Measurements from ENCODE around the gene ASCL3.
"Not testable (repeated sequence)": the region's sequence is repeated elsewhere in the genome, so short reads cannot be mapped to it uniquely, and the experiment has no call there.

Gene ASCL3

GRCh38 chr11:8942518-8943066, at the start of gene ASCL3:
ASCL3 (minus strand) TSS chr11:8943016; CDS start chr11:8938161, 4,855 bp downstream.
- Histone ChIP-seq H3K27ac (ENCODE audit: low read depth, low read length) (no peak within 1 kb of the TSS), H3K4me3 (ENCODE audit: low read length) (no peak within 1 kb of the TSS), H3K9ac (ENCODE audit: low read length) (no peak within 1 kb of the TSS), H3K36me3 (ENCODE audit: control insufficient read depth, insufficient read depth, low read length) (no peaks in the 10 kb centered on the region), H3K27me3 (ENCODE audit: control insufficient read depth, insufficient read depth, low read length) (no peaks in the 10 kb centered on the region), H3K4me1 (ENCODE audit: control insufficient read depth, insufficient read depth, low read length) (no peaks in the 10 kb centered on the region)

DNA sequence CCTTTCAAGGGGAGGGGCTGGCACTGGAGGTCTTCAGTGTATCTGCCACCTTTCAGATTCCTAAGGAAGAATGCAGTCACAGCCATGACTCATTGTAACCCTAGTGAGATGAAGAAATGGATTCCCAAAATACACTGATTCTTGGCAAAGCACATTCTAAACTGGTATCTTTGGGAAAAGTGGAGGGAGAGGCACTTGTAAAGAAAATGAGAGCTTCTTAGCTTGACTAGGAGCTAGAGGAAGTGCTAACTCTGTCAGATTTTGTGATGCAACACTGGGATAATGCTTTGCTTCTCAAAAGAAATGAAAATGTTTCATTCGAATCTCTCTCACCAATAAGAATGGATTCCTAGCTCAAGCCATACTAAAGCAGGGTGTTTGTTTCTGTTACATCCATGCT, 46.6 kb upstream of the ASCL3 start:
- Histone ChIP-seq H3K27me3 (ENCODE audit: control insufficient read depth, insufficient read depth, low read length) (no peaks in the 10 kb centered on the region), H3K9ac (ENCODE audit: low read length) (no peak overlapping the region), H3K36me3 (ENCODE audit: control insufficient read depth, insufficient read depth, low read length) (no peaks in the 10 kb centered on the region), H3K4me1 (ENCODE audit: control insufficient read depth, insufficient read depth, low read length) (no peaks in the 10 kb centered on the region), H3K4me3 (ENCODE audit: low read length) (no peak overlapping the region), H3K27ac (ENCODE audit: low read depth, low read length) (no peak overlapping the region)

DNA sequence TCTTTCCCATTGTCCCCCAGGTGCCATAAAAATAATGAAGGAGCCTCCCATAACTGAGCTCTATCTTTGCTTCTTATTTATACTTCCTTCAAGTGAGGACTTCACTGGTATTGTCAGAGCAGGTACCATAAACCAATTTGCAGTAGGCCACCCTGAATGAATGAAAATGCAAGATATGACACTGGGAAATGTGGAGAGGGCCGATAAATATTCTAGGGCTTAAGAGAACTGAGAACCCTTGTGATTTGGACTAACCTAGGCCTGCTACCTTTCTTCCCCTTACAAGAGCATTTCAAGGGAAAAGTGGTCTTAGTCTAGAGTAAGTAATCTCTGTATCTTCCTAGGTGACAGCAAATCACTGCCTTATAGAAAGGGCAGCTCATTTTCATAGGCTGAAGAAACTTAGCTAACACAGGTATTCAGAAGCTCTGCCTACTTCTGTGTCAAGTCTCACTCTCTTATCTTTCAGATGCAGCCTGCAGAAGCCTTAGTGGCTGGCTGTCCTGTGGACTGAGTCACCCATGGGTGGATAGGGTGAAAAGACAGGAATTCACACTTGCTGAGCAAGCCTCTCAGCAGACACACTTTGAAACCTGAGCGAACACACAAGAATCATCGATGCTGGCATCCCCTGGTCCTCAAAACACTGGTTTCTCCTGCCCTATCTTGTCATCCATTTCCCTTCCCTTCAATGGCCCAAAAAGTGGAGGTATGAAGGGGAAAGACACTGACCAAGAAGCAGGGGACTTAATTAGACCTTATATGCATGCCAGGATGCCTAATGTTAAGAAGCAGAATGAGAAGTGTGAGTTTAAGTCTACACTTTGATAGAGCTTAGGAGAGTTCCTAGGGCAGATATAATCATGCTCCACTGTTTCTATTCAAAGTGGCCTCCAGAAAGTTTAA, 45.8 kb upstream of the ASCL3 start:
- H3K9ac ChIP-seq (ENCODE audit: low read length), result no peak overlapping the region
- no peaks in the 10 kb centered on the region for H3K36me3 ChIP-seq (ENCODE audit: control insufficient read depth, insufficient read depth, low read length)
- no peaks in the 10 kb centered on the region for H3K4me1 ChIP-seq (ENCODE audit: control insufficient read depth, insufficient read depth, low read length)
- H3K4me3 ChIP-seq (ENCODE audit: low read length), result no peak overlapping the region
- no peak overlapping the region for H3K27ac ChIP-seq (ENCODE audit: low read depth, low read length)
- no peaks in the 10 kb centered on the region for H3K27me3 ChIP-seq (ENCODE audit: control insufficient read depth, insufficient read depth, low read length)

GRCh38 chr11:8987446-8987845, 44.6 kb upstream of the ASCL3 start:
- no peak overlapping the region for H3K4me3 ChIP-seq (ENCODE audit: low read length)
- H3K27ac ChIP-seq (ENCODE audit: low read depth, low read length), result no peak overlapping the region
- no peak overlapping the region for H3K9ac ChIP-seq (ENCODE audit: low read length)
- no peaks in the 10 kb centered on the region for H3K4me1 ChIP-seq (ENCODE audit: control insufficient read depth, insufficient read depth, low read length)
- H3K36me3 ChIP-seq (ENCODE audit: control insufficient read depth, insufficient read depth, low read length), result no peaks in the 10 kb centered on the region
- no peaks in the 10 kb centered on the region for H3K27me3 ChIP-seq (ENCODE audit: control insufficient read depth, insufficient read depth, low read length)

DNA sequence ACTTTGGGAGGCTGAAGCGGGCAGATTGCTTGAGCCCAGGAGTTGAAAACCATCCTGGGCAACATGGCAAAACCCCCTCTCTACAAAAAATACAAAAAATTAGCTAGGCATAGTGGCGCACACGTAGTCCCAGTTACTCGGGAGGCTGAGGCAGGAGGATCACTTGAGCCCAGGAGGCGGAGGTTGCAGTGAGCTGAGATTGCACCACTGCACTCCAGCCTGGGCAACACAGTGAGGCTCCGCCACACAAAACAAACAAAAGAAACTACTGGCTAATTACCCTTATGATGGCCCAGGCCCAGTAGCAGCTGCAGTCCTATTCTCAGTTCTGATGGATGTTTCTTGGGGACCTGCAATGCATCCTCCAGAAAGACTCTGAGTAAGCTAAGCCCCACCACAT, 44.0 kb upstream of the ASCL3 start:
- H3K4me1 ChIP-seq (ENCODE audit: control insufficient read depth, insufficient read depth, low read length); H3K4me3 ChIP-seq (ENCODE audit: low read length); H3K9ac ChIP-seq (ENCODE audit: low read length): not testable (repeated sequence)

GRCh38 chr11:8985462-8985861, 42.6 kb upstream of the ASCL3 start:
- H3K27ac ChIP-seq (ENCODE audit: low read depth, low read length), result no peak overlapping the region
- H3K4me1 ChIP-seq (ENCODE audit: control insufficient read depth, insufficient read depth, low read length), result no peaks in the 10 kb centered on the region
- H3K36me3 ChIP-seq (ENCODE audit: control insufficient read depth, insufficient read depth, low read length), result no peaks in the 10 kb centered on the region
- no peak overlapping the region for H3K9ac ChIP-seq (ENCODE audit: low read length)
- no peaks in the 10 kb centered on the region for H3K27me3 ChIP-seq (ENCODE audit: control insufficient read depth, insufficient read depth, low read length)
- no peak overlapping the region for H3K4me3 ChIP-seq (ENCODE audit: low read length)

More for the DNA sequence above, 44.0 kb upstream of the ASCL3 start:
- H3K36me3 ChIP-seq (ENCODE audit: control insufficient read depth, insufficient read depth, low read length); H3K27me3 ChIP-seq (ENCODE audit: control insufficient read depth, insufficient read depth, low read length); H3K27ac ChIP-seq (ENCODE audit: low read depth, low read length): not testable (repeated sequence)

GRCh38 chr11:8983552-8983951, 40.7 kb upstream of the ASCL3 start:
- no peak overlapping the region for H3K4me3 ChIP-seq (ENCODE audit: low read length)
- no peak overlapping the region for H3K27ac ChIP-seq (ENCODE audit: low read depth, low read length)
- no peak overlapping the region for H3K9ac ChIP-seq (ENCODE audit: low read length)
- H3K4me1 ChIP-seq (ENCODE audit: control insufficient read depth, insufficient read depth, low read length), result no peaks in the 10 kb centered on the region
- no peaks in the 10 kb centered on the region for H3K27me3 ChIP-seq (ENCODE audit: control insufficient read depth, insufficient read depth, low read length)
- H3K36me3 ChIP-seq (ENCODE audit: control insufficient read depth, insufficient read depth, low read length), result no peaks in the 10 kb centered on the region

DNA sequence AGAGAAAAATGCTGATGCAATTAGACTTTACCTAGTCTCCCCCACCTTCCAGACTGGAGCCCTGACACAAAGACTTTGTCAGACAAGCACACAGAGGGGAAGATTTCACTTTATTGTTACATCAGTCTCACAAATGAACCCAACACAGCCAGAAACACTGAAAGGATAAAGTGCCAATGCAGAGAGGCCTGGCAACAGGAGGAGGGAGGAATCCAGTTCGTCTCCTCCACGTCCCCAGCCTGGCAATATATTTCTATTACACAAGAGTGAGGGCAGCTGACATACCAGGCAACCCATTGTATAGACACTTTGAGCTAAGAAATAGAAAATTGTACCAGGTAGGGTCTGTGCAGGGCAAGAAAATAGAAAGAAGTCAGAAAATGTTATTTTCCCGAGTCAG, 37.7 kb upstream of the ASCL3 start:
- no peak overlapping the region for H3K9ac ChIP-seq (ENCODE audit: low read length)
- H3K4me3 ChIP-seq (ENCODE audit: low read length), result no peak overlapping the region
- H3K4me1 ChIP-seq (ENCODE audit: control insufficient read depth, insufficient read depth, low read length), result no peaks in the 10 kb centered on the region
- H3K36me3 ChIP-seq (ENCODE audit: control insufficient read depth, insufficient read depth, low read length), result no peaks in the 10 kb centered on the region
- H3K27ac ChIP-seq (ENCODE audit: low read depth, low read length), result no peak overlapping the region
- H3K27me3 ChIP-seq (ENCODE audit: control insufficient read depth, insufficient read depth, low read length), result no peaks in the 10 kb centered on the region

GRCh38 chr11:8979365-8979764, 36.5 kb upstream of the ASCL3 start:
- not testable (repeated sequence) for H3K27me3 ChIP-seq (ENCODE audit: control insufficient read depth, insufficient read depth, low read length); H3K27ac ChIP-seq (ENCODE audit: low read depth, low read length); H3K4me3 ChIP-seq (ENCODE audit: low read length); H3K36me3 ChIP-seq (ENCODE audit: control insufficient read depth, insufficient read depth, low read length); H3K4me1 ChIP-seq (ENCODE audit: control insufficient read depth, insufficient read depth, low read length); H3K9ac ChIP-seq (ENCODE audit: low read length)

DNA sequence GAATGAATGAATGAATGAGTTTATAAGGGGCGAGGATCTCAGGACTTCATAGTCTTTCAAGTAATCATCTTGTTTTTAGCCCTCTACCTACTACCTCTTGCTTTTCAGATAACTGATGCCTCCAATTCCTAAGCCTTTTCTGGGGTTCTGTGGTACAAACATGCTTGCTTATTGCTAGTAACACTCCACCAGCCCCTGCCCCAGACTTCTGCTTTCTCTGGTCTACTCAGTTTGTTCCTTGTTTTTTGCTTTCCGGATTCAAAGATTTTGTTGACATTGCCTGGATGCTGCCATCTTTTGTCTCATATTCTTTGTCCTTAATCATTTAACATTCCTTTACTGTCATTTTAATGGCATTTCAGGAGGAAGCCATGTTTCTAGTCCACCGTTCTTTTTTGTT, 30.3 kb upstream of the ASCL3 start:
- no peaks in the 10 kb centered on the region for H3K4me1 ChIP-seq (ENCODE audit: control insufficient read depth, insufficient read depth, low read length)
- H3K36me3 ChIP-seq (ENCODE audit: control insufficient read depth, insufficient read depth, low read length), result no peaks in the 10 kb centered on the region
- no peak overlapping the region for H3K4me3 ChIP-seq (ENCODE audit: low read length)
- H3K27me3 ChIP-seq (ENCODE audit: control insufficient read depth, insufficient read depth, low read length), result no peaks in the 10 kb centered on the region
- no peak overlapping the region for H3K9ac ChIP-seq (ENCODE audit: low read length)
- H3K27ac ChIP-seq (ENCODE audit: low read depth, low read length), result no peak overlapping the region

GRCh38 chr11:8971924-8972316, 29.1 kb upstream of the ASCL3 start:
- no peak overlapping the region for H3K9ac ChIP-seq (ENCODE audit: low read length)
- H3K4me1 ChIP-seq (ENCODE audit: control insufficient read depth, insufficient read depth, low read length), result no peaks in the 10 kb centered on the region
- no peak overlapping the region for H3K27ac ChIP-seq (ENCODE audit: low read depth, low read length)
- no peaks in the 10 kb centered on the region for H3K36me3 ChIP-seq (ENCODE audit: control insufficient read depth, insufficient read depth, low read length)
- H3K4me3 ChIP-seq (ENCODE audit: low read length), result no peak overlapping the region
- H3K27me3 ChIP-seq (ENCODE audit: control insufficient read depth, insufficient read depth, low read length), result no peaks in the 10 kb centered on the region

DNA sequence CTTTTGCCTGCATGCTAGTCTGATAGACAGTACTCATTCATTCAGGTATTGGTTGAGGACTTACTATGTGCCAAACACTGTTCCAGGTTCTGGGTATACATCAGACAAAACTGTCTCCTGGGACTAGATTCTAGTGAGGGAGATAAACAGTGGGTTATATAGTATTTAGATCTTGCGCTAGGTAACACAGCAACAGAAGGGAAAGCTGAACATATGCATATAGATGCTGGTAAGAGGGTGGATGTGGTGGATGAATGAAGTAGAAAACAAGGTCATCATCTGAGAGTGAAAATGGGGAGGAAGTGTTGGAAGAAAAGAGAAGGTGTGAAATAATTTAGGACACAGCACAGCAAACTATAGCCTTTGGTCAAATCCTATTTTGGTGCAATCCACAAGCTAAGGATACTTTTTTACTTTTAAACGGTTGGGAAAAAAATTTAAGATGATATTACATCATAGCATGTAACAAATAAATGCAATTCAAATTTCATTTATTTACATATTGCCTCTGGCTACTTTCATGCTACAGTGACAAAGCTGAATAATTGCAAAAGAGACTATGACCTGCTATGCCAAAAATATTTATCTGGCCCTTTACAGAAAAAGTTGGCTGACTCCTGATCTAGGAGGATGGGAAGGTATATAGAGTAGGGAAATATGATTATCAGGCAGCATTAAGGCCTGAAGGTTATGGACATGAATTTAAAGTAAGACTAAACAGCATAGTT, 28.5 kb upstream of the ASCL3 start:
- Histone ChIP-seq H3K4me3 (ENCODE audit: low read length) (no peak overlapping the region), H3K9ac (ENCODE audit: low read length) (no peak overlapping the region), H3K4me1 (ENCODE audit: control insufficient read depth, insufficient read depth, low read length) (no peaks in the 10 kb centered on the region), H3K36me3 (ENCODE audit: control insufficient read depth, insufficient read depth, low read length) (no peaks in the 10 kb centered on the region), H3K27me3 (ENCODE audit: control insufficient read depth, insufficient read depth, low read length) (no peaks in the 10 kb centered on the region), H3K27ac (ENCODE audit: low read depth, low read length) (no peak overlapping the region)

Data from rectal smooth muscle tissue (tissue), 1 donor.